ENCODE data around the gene FXYD2.

DNA sequence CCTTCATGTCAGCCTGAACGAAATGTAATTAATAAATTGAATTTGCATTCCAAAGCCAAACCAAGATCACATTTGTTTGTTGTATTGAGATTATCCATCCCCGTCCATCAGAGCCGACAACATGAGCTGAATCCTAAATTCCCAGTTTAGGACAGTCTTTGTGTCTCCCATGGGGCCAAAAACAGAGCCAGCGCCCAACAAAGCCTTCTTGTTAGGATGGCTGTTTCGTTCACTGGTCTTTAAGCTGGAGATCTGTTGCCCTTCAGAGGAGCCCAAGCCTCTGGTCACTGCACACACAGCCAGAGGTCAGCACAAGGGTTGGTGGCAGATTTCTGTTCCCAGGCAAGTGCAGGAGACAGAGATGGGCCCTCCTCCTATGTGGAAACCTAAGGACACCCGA is 53.3 kb downstream of the FXYD2 start:
- TF ChIP-seq, protein P1, sequence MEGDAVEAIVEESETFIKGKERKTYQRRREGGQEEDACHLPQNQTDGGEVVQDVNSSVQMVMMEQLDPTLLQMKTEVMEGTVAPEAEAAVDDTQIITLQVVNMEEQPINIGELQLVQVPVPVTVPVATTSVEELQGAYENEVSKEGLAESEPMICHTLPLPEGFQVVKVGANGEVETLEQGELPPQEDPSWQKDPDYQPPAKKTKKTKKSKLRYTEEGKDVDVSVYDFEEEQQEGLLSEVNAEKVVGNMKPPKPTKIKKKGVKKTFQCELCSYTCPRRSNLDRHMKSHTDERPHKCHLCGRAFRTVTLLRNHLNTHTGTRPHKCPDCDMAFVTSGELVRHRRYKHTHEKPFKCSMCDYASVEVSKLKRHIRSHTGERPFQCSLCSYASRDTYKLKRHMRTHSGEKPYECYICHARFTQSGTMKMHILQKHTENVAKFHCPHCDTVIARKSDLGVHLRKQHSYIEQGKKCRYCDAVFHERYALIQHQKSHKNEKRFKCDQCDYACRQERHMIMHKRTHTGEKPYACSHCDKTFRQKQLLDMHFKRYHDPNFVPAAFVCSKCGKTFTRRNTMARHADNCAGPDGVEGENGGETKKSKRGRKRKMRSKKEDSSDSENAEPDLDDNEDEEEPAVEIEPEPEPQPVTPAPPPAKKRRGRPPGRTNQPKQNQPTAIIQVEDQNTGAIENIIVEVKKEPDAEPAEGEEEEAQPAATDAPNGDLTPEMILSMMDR (conservative IDR thresholded peaks at IDR 0.05; ENCODE audit: low read depth, low read length), result no peak
- no peak for TF ChIP-seq EZH2phosphoT487 (IDR thresholded peaks at IDR 0.05; ENCODE audit: borderline replicate concordance, low read length)
